Omental fat pad (tissue), 4 donors: Measurements from ENCODE around the gene BHLHE40. TPM values are rescaled to one million over a fixed set of nuclear protein-coding genes. Genes with fewer than 3 reads are reported as not detected.

Source experiments
- ATAC-seq: fragments of 150-250 bp; one replicate; pipeline ENCODE4 v1.9.1; 2016; ENCODE audit warnings: mild to moderate bottlenecking, moderate library complexity; ENCODE audit not compliant: low FRiP score
- DNase-seq: peaks from one replicate; pipeline ENCODE4 v3.0.0-alpha.2; 2019; ENCODE audit warnings: low spot score
- total RNA-seq, 4 donors: library from RNA; depleted of rRNA; stranded (reverse); fragments of >200 nt; gene quantifications; one replicate each; pipeline ENCODE4 v1.1.0, GENCODE V29; 2016
- TF ChIP-seq, protein P1 (sequence below), 3 donors: fragments of 450-650 bp; IDR thresholded peaks; one replicate each; pipeline ENCODE4 v1.5.1; 2016 to 2017; ENCODE audit warnings: antibody characterized with exemption in 3 of 3, mild to moderate bottlenecking in 3 of 3, moderate library complexity in 2 of 3

Gene BHLHE40
- total RNA-seq, 4 donors from 2014 or later: 16.3 to 101 (median 59.1) TPM

DNA sequence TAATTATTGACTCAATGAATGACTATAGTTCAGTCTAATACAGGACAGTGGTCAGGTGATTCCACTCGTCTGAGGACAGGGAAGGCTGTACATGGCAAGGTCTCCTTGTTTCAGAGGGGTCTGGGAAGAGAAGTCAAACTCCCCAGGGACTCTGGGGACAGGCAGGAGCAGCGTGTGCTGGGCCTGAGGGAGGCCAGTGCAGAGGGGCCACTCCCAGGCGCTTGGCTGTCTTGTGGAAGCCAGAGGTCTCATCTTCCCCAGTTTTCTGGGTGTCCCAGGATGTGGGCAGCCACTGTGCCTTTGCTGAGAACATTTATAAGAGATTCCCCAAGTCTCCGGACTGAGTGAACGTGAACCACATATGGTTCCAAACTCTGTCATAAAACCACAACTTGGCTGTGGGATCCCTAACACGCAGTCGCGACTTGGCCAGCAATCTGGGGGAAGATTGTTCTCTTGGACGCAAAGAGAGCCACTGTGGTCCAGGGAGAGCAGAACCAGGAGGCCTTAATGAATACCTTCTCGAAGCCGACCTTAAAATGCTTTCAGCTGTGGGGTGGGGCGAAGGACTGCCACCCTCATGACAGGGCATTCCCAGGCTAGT is 30.4 kb downstream of the BHLHE40 start:
- ATAC-seq (no peak), DNase-seq (no peak)
- TF ChIP-seq, protein P1, sequence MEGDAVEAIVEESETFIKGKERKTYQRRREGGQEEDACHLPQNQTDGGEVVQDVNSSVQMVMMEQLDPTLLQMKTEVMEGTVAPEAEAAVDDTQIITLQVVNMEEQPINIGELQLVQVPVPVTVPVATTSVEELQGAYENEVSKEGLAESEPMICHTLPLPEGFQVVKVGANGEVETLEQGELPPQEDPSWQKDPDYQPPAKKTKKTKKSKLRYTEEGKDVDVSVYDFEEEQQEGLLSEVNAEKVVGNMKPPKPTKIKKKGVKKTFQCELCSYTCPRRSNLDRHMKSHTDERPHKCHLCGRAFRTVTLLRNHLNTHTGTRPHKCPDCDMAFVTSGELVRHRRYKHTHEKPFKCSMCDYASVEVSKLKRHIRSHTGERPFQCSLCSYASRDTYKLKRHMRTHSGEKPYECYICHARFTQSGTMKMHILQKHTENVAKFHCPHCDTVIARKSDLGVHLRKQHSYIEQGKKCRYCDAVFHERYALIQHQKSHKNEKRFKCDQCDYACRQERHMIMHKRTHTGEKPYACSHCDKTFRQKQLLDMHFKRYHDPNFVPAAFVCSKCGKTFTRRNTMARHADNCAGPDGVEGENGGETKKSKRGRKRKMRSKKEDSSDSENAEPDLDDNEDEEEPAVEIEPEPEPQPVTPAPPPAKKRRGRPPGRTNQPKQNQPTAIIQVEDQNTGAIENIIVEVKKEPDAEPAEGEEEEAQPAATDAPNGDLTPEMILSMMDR (IDR thresholded peaks at IDR 0.05): no peak

DNA sequence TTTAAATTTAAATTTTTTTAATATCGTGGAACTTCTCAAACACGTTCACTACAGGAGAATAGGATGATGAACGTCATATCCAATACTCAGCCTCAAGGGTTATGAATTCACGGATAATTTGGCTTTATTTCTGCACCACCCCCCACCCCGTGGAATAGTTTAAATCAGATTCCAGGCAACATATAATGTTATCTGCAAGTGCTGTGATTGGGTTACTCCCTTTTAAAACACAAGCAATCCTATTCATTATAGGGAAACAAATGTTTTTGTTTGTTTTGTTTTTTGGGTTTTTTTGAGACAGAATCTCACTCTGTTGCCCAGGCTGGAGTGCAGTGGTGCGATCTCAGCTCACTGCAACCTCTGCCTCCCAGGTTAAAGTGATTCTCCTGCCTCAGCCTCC is 30.9 kb downstream of the BHLHE40 start:
- no peak for ATAC-seq
- TF ChIP-seq, protein P1 (IDR thresholded peaks at IDR 0.05): no peak
- DNase-seq: no peak

DNA sequence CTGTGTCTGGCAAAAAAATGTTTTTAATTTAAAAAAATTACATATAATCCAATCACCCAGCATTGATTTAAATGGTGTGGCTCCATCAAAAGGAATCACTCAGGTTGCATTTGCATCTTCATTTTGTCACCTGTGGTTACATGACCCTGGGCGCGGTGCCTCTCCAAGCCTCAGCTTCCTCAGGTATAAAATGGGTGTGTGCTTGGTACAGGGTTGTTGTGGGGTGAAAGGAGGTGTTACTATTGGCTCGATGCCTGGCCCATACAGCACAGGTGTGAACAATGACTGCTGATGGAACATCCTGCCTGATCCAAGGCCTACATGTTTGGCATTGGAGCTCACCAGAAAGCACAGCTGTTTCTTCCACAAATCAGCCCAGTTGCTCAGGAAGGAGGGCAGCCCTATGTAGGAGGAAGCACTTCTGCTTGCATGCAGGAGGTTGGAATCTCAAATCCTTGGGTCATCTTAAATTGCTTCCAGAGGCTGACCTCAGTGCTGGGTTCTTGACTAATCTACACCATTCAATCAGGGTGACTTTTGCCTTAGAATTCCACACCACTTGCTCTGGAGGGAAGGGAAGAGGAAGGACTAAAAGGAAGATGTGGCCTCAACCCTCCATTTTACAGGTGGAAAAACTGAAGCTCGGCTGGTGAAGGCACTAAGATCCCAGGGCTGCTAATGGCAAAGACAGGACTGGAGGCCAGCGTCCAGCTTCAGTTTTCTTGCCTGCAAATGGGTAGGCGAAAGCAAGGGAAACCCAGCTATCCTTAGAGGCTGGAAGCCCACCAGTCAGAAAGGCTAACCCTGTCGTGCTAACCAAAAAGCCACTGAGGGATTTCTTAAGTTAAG is 31.7 kb downstream of the BHLHE40 start:
- ATAC-seq (no peak), DNase-seq (no peak)
- TF ChIP-seq, protein P1 (IDR thresholded peaks at IDR 0.05): no peak

DNA sequence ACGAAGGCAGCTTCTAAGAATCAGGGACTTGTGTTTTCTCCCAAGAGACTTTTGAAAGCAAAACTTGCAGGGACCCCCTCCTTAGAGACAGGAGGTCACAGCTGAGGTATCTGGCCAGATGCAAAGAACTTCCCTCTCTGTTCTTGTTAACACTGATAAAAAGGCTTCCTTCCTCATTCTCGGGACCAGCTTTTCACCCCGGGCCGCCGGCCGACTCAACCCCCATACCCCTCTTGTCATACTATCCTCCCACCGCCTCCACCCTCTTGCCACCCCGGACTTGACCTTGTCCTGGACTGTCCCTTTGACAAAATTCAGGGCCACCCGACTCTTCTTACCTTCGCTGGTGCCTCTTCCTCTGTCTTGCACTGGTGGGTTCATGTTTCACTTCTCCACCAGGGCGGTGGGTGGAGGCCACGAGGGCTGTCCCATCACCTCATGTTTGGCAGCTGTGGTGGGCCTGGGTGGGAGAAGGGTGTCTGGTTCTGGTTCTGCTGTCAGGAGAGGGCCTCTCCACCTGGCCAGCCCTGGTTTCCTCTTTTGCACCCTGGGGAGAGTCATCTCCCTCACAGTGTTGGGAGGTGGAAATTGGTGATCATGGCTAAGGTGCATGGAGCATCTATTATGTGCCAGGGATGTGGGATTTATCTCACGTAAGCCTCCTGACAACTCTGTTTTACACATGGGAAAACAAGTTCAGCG is 32.5 kb downstream of the BHLHE40 start:
- DNase-seq: no peak
- ATAC-seq: no peak
- TF ChIP-seq, protein P1 (IDR thresholded peaks at IDR 0.05): no peak

DNA sequence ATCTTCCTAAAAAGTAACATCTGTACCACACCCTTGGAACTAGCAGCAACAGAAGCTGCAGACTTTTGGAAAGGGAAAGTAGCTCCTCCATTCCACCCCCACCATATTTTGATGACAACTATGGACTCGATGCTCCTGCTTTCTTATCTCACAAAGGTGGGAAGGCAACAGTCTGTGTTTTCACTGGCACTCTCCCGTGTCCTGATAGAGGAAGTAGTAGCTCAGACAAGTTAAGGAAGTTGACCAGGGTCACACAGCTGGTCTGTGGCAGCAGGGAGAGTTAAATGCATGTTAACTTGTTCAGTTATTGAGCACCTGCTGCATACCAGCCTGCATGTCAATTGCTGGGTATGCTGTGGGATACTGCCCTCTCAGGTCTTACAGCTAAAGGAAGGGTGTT is 33.1 kb downstream of the BHLHE40 start:
- no peak for ATAC-seq

DNA sequence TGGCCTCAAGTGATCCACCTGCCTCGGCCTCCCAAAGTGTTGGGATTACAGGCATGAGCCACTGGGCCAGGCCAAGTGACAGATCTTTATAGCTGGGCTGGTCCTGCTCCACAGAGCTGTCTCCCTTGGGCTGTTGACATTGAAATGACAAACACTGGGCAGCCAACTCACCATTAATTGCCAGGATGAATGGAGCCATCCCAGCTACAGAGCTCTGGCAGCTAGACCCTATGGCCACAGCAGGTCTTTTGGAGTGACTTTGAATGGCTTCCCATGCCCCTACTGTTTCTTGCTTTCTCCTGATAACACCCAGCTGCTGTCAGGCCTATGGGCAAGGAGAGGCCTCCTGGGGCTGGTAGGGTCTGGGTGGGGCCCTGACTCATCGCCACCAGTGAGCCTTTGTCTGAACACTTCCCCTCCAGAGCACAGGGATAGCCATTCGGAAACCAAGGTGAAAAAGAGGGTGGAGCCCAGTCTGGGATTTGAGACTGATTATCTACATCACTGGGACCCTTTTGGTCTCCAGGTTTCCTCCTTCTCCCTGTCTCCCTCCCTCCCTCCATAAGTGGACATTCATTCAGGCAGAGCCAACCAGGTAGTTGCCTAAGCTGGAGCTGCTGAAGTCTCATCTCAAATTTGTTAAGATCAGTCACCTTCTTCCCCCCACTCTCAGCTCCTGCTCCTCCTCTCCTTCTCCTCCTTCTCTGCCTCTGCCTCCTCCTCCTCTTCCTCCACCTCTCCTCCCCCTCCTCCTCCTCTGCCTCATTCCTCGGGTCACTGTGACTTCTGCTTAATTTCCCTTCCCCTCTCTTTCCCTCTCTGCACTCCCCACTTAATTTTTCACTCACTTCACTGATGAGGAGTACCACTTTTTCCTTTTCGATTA is 34.0 kb downstream of the BHLHE40 start:
- ATAC-seq: no peak
- TF ChIP-seq, protein P1 (IDR thresholded peaks at IDR 0.05): no peak

More for the DNA sequence above, 33.1 kb downstream of the BHLHE40 start:
- no peak for DNase-seq
- TF ChIP-seq, protein P1 (IDR thresholded peaks at IDR 0.05): no peak

More for the DNA sequence above, 34.0 kb downstream of the BHLHE40 start:
- DNase-seq: no peak
